Left renal cortex interstitium (tissue), 4 donors: Measurements from ENCODE around the gene NUP210. TPM values are rescaled to one million over a fixed set of nuclear protein-coding genes. Genes with fewer than 3 reads are reported as not detected.
"Not testable (repeated sequence)": the region's sequence is repeated elsewhere in the genome, so short reads cannot be mapped to it uniquely, and the experiment has no call there.

ENCODE experiments used
- DNase-seq, 4 donors: peaks; one replicate each; pipeline ENCODE4 v3.0.0-alpha.2; 2013; ENCODE audit warnings: low read depth in 4 of 4, low spot score in 2 of 4, missing footprints in 1 of 4
- polyA plus RNA-seq, 4 donors: library from polyadenylated mRNA; unstranded; fragments of 120-200 nt; gene quantifications; one replicate each; pipeline ENCODE4 v1.2.1, GENCODE V29; 2013; ENCODE audit not compliant: insufficient read length in 4 of 4

Gene NUP210
- polyA plus RNA-seq = 10 to 100 TPM; 21.1 to 35.1 (median 26.7) TPM

- DNase-seq = peak in 1 of 4 donors; percentile 15
Measured at GRCh38 chr3:13420045-13420830, at the start of gene NUP210. Gene NUP210, minus strand, starts transcription at chr3:13420322. Its CDS starts 96 bp downstream, at chr3:13420226.

- DNase-seq = no peak
Measured at GRCh38 chr3:13466781-13467180, 46.7 kb upstream of the NUP210 start.

- DNase-seq = no peak
Measured at GRCh38 chr3:13465236-13465873, 45.2 kb upstream of the NUP210 start.

GRCh38 chr3:13463618-13464400, 43.7 kb upstream of the NUP210 start:
- no peak for DNase-seq

GRCh38 chr3:13462822-13463221, 42.7 kb upstream of the NUP210 start:
- no peak for DNase-seq

GRCh38 chr3:13462125-13462629, 42.1 kb upstream of the NUP210 start:
- DNase-seq = no peak

- no peak for DNase-seq
Measured at GRCh38 chr3:13461169-13462124, 41.3 kb upstream of the NUP210 start.

- no peak for DNase-seq
Measured at GRCh38 chr3:13460341-13460736, 40.2 kb upstream of the NUP210 start.

GRCh38 chr3:13459605-13460340, 39.7 kb upstream of the NUP210 start:
- no peak for DNase-seq

GRCh38 chr3:13457593-13457992, 37.5 kb upstream of the NUP210 start:
- DNase-seq = no peak

- DNase-seq = no peak
Measured at GRCh38 chr3:13455644-13456043, 35.5 kb upstream of the NUP210 start.

GRCh38 chr3:13452490-13453335, 32.6 kb upstream of the NUP210 start:
- DNase-seq = peak in 3 of 4 donors; percentile 25 to 57 (median 34)

GRCh38 chr3:13451301-13451673, 31.2 kb upstream of the NUP210 start:
- no peak for DNase-seq

GRCh38 chr3:13442882-13443281, 22.8 kb upstream of the NUP210 start:
- not testable (repeated sequence) for DNase-seq

GRCh38 chr3:13440204-13440817, 20.2 kb upstream of the NUP210 start:
- DNase-seq = no peak

- not testable (repeated sequence) for DNase-seq
Measured at GRCh38 chr3:13436213-13436612, 16.1 kb upstream of the NUP210 start.

- DNase-seq = no peak
Measured at GRCh38 chr3:13433912-13434311, 13.8 kb upstream of the NUP210 start.

GRCh38 chr3:13432093-13432492, 12.0 kb upstream of the NUP210 start:
- no peak for DNase-seq
